GM19239 (cell line): Measurements from ENCODE around the gene AFAP1.

ENCODE experiments used
- DNase-seq: peaks from one replicate; pipeline ENCODE4 v3.0.0; 2011; ENCODE audit warnings: low spot score; ENCODE audit not compliant: insufficient read length
- FAIRE-seq: peaks from 2 replicates; lab custom pipeline; 2011; peaks lifted over from hg19 to GRCh38; lab: Jason Lieb, UNC

Gene AFAP1

GRCh38 chr4:7939377-7940108 is at the start of gene AFAP1:
AFAP1 (minus strand) TSS chr4:7939861; CDS start chr4:7872078, 67,783 bp downstream.
- DNase-seq = peak; percentile 97
- FAIRE-seq = peak; percentile 39

GRCh38 chr4:7988437-7988836 is 48.8 kb upstream of the AFAP1 start:
- no peak for DNase-seq
- FAIRE-seq = no peak

GRCh38 chr4:7987148-7987989 is 47.7 kb upstream of the AFAP1 start:
- peak; percentile 79 for DNase-seq

GRCh38 chr4:7985891-7986441 is 46.3 kb upstream of the AFAP1 start:
- DNase-seq = no peak
- no peak for FAIRE-seq

More at GRCh38 chr4:7987148-7987989, 47.7 kb upstream of the AFAP1 start:
- peak; percentile 92 for FAIRE-seq

- no peak for FAIRE-seq
- no peak for DNase-seq
Measured at GRCh38 chr4:7985072-7985471, 45.4 kb upstream of the AFAP1 start.

GRCh38 chr4:7984286-7984925 is 44.7 kb upstream of the AFAP1 start:
- DNase-seq (no peak), FAIRE-seq (no peak)

- no peak for FAIRE-seq
- DNase-seq = no peak
Measured at GRCh38 chr4:7983296-7983695, 43.6 kb upstream of the AFAP1 start.

GRCh38 chr4:7981738-7982394 is 42.2 kb upstream of the AFAP1 start:
- DNase-seq = no peak
- FAIRE-seq = no peak

GRCh38 chr4:7980036-7980435 is 40.4 kb upstream of the AFAP1 start:
- DNase-seq (no peak), FAIRE-seq (no peak)

GRCh38 chr4:7979652-7979968 is 39.9 kb upstream of the AFAP1 start:
- FAIRE-seq (no peak), DNase-seq (no peak)

GRCh38 chr4:7978907-7979651 is 39.4 kb upstream of the AFAP1 start:
- DNase-seq (no peak), FAIRE-seq (no peak)

- FAIRE-seq (no peak), DNase-seq (no peak)
Measured at GRCh38 chr4:7978489-7978888, 38.8 kb upstream of the AFAP1 start.

GRCh38 chr4:7976634-7977033 is 37.0 kb upstream of the AFAP1 start:
- no peak for FAIRE-seq

GRCh38 chr4:7976025-7976424 is 36.4 kb upstream of the AFAP1 start:
- FAIRE-seq = no peak
- DNase-seq = no peak

More at GRCh38 chr4:7976634-7977033, 37.0 kb upstream of the AFAP1 start:
- no peak for DNase-seq

- FAIRE-seq (no peak), DNase-seq (no peak)
Measured at GRCh38 chr4:7974425-7974824, 34.8 kb upstream of the AFAP1 start.

GRCh38 chr4:7973545-7973981 is 33.9 kb upstream of the AFAP1 start:
- DNase-seq (no peak), FAIRE-seq (no peak)

- no peak for DNase-seq
- FAIRE-seq = no peak
Measured at GRCh38 chr4:7971881-7972500, 32.3 kb upstream of the AFAP1 start.

GRCh38 chr4:7971159-7971631 is 31.5 kb upstream of the AFAP1 start:
- no peak for FAIRE-seq
- no peak for DNase-seq

GRCh38 chr4:7970361-7970946 is 30.8 kb upstream of the AFAP1 start:
- no peak for FAIRE-seq
- DNase-seq = no peak
